Adrenal gland (tissue), 12 donors: Measurements from ENCODE around the gene CUTA. TPM values are rescaled to one million over a fixed set of nuclear protein-coding genes. Genes with fewer than 3 reads are reported as not detected.

ENCODE experiments used
- DNase-seq, 7 donors: peaks; one replicate each; pipeline ENCODE4 v3.0.0-alpha.2; 2019 to 2020
- H3K27ac ChIP-seq, 5 donors: fragments of 200-600 bp; sonication (generic) in 4 of 5; 1 replicate in 3 of 5; 2 replicates in 2 of 5; pipeline versions ENCODE4 v1.5.1 to v1.8.0; 2016 to 2020; ENCODE audit warnings: mild to moderate bottlenecking in 1 of 5
- H3K27me3 ChIP-seq: fragments of 200-600 bp; 2 replicates; pipeline ENCODE4 v1.8.0; 2021
- H3K36me3 ChIP-seq, 2 donors: fragments of 200-600 bp; replicated peaks in 1 of 2; 1 replicate in 1 of 2; 2 replicates in 1 of 2; pipeline versions ENCODE4 v1.5.1 to v1.8.0; 2018 to 2022
- H3K4me1 ChIP-seq, 2 donors: fragments of 200-600 bp; replicated peaks in 1 of 2; 1 replicate in 1 of 2; 2 replicates in 1 of 2; pipeline versions ENCODE4 v1.5.1 to v1.8.0; 2018 to 2021
- H3K4me3 ChIP-seq, 4 donors: fragments of 200-600 bp; sonication (generic) in 3 of 4; one replicate each; pipeline ENCODE4 v1.5.1; 2016 to 2018
- H3K9me3 ChIP-seq, 3 donors: fragments of 200-600 bp; sonication (generic) in 1 of 3; replicated peaks in 1 of 3; 1 replicate in 2 of 3; 2 replicates in 1 of 3; pipeline versions ENCODE4 v1.5.1 to v1.8.0; 2016 to 2021
- CTCF ChIP-seq, 6 experiments: fragments of 450-650 bp in 4 of 6; fragments of 200-600 bp in 2 of 6; sonication (generic) in 1 of 6; IDR thresholded peaks; 1 replicate in 5 of 6; 2 replicates in 1 of 6; pipeline versions ENCODE4 v1.5.1 to v1.8.0; 2016 to 2021; ENCODE audit warnings: antibody characterized with exemption in 6 of 6, mild to moderate bottlenecking in 2 of 6, moderate library complexity in 1 of 6
- POLR2A ChIP-seq, 2 donors: fragments of 450-650 bp; IDR thresholded peaks; one replicate each; pipeline ENCODE4 v1.6.1; 2017; ENCODE audit warnings: antibody characterized with exemption in 2 of 2, mild to moderate bottlenecking in 2 of 2, moderate library complexity in 1 of 2
- WGBS, 4 donors: extraction: QIAGEN DNeasy Blood & Tissue Kit in 2 of 4; methylation state at CpG; one replicate each; pipeline versions ENCODE4 v1.1.5 to v1.1.7; 2013 to 2017; 5-methylcytosine and 5-hydroxymethylcytosine counted together
- intact Hi-C, 2 donors: fragments of 100-400 bp; cut with DNase I; formaldehyde crosslinking; loops; one replicate each; pipeline versions ENCODE4 v1.14.1 to v1.15.0; 2022 to 2023
- polyA plus RNA-seq, 3 donors: library from polyadenylated mRNA; stranded (reverse); fragments of 200-250 nt in 2 of 3; fragments of 350-450 nt in 1 of 3; fragmentation: Illumina TruSeq in 1 of 3; extraction: RNeasy Lipid Tissue Mini Kit (QIAGEN cat#74804) in 1 of 3; gene quantifications; one replicate each; pipeline ENCODE4 v1.2.3, GENCODE V29; 2013 to 2014
- total RNA-seq, 9 donors: library from RNA; depleted of rRNA in 4 of 9; stranded (reverse); fragments of >200 nt in 4 of 9; fragments of 120-200 nt in 1 of 9; fragmentation: NEBNext Ultra II Directional in 1 of 9; extraction: Animal tissue kit (Norgen Biotek cat#: 25700) in 1 of 9; gene quantifications; one replicate each; pipeline versions ENCODE4 v1.1.0 to v1.2.4, GENCODE V29; 2013 to 2023
- donor health status: healthy with polysubstance abuse.
- donor health status: Bipolar disorder and iron deficiency.
- donor health status: DM: yes; HTN: yes; CAD: no.
- donor health status: DM: no; HTN: no; CAD: no.
- donor health status: DM: no; HTN: no; CAD: no.
- donor health status: DM: yes; HTN: yes; CAD: no.

Gene CUTA
- total and polyA plus RNA-seq, 12 donors, result 202 to 437 (median 295) TPM

GRCh38 chr6:33390767-33391277 is 27.1 kb downstream of the CUTA start:
- Histone ChIP-seq H3K9me3 (no peaks in the 10 kb centered on the region), H3K36me3 (no peaks in the 10 kb centered on the region), H3K27me3 (no peaks in the 10 kb centered on the region), H3K4me1 (peaks cover 7 to 8% of the 10 kb centered on the region in 2 donors), H3K27ac (peak overlapping the region in 4 of 5 donors; percentile 75 to 94 (median 84)), H3K4me3 (no peak overlapping the region)
- no peak for TF ChIP-seq POLR2A (IDR thresholded peaks at IDR 0.05)
- no peak for TF ChIP-seq CTCF (IDR thresholded peaks at IDR 0.05)
- no peak for DNase-seq
- intact Hi-C loops, result no loop called here
- 71 to 81% (median 72%) methylated on average over 9 of the region's 9 CpGs for WGBS, 4 donors

GRCh38 chr6:33390173-33390572 is 27.7 kb downstream of the CUTA start:
- H3K4me3 ChIP-seq, result no peak overlapping the region
- peaks cover 7 to 8% of the 10 kb centered on the region in 2 donors for H3K4me1 ChIP-seq
- WGBS, 4 donors, result 74 to 81% (median 79%) methylated on average over 2 of the region's 2 CpGs
- TF ChIP-seq CTCF (IDR thresholded peaks at IDR 0.05) (no peak), POLR2A (IDR thresholded peaks at IDR 0.05) (no peak)
- no peaks in the 10 kb centered on the region for H3K36me3 ChIP-seq
- H3K27ac ChIP-seq, result no peak overlapping the region
- DNase-seq, result no peak
- intact Hi-C loops, result no loop called here
- H3K27me3 ChIP-seq, result no peaks in the 10 kb centered on the region
- no peaks in the 10 kb centered on the region for H3K9me3 ChIP-seq

GRCh38 chr6:33384581-33385020 is 33.3 kb downstream of the CUTA start:
- no peaks in the 10 kb centered on the region for H3K9me3 ChIP-seq
- TF ChIP-seq POLR2A (IDR thresholded peaks at IDR 0.05), result no peak
- peak in 5 of 6 experiments; percentile 9 to 47 (median 34) for TF ChIP-seq CTCF (IDR thresholded peaks at IDR 0.05)
- intact Hi-C loops, result no loop called here
- WGBS, 4 donors, result 13 to 29% (median 25%) methylated on average over 4 of the region's 4 CpGs
- H3K27ac ChIP-seq, result no peak overlapping the region
- H3K4me1 ChIP-seq, result no peaks in the 10 kb centered on the region
- no peaks in the 10 kb centered on the region for H3K27me3 ChIP-seq
- no peaks in the 10 kb centered on the region for H3K36me3 ChIP-seq
- no peak overlapping the region for H3K4me3 ChIP-seq
- DNase-seq, result no peak

GRCh38 chr6:33383427-33384185 is 34.3 kb downstream of the CUTA start:
- H3K9me3 ChIP-seq, result no peaks in the 10 kb centered on the region
- WGBS, 4 donors, result 69 to 80% (median 77%) methylated on average over 9 to 10 of the region's 10 CpGs
- intact Hi-C loops, result no loop called here
- TF ChIP-seq CTCF (IDR thresholded peaks at IDR 0.05), result no peak
- TF ChIP-seq POLR2A (IDR thresholded peaks at IDR 0.05), result no peak
- no peak overlapping the region for H3K27ac ChIP-seq
- no peak overlapping the region for H3K4me3 ChIP-seq
- no peaks in the 10 kb centered on the region for H3K36me3 ChIP-seq
- H3K4me1 ChIP-seq, result no peaks in the 10 kb centered on the region
- DNase-seq, result no peak
- no peaks in the 10 kb centered on the region for H3K27me3 ChIP-seq
